ENCODE measurements around the gene BMPR1A. TPM values are rescaled to one million over a fixed set of nuclear protein-coding genes. Genes with fewer than 3 reads are reported as not detected.

The BMPR1A gene
- total and polyA plus RNA-seq, 9 of the 15 experiments (the other 6 are each of a cell fraction or from before 2014, with no cell fraction given): 1.6 to 17.5 (median 9.1) TPM

DNA sequence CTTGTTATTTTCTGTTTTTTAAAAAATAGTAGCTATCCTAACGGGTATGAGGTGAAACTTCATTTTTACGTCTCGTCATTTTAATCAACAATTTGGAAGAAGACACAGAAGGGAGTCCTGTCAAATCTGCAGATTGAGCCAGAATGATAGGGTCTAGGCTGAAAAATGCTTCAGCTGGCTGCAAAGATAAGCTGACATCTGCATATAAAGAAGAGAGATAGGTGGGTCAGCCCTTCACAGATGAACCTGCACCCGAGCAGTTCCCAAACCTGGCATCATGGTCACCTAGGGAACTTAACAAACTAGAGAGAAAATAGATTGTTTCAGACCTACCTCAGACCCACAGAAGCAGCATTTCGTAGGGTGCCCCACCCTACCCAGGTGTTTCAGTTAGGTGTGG is 35.2 kb upstream of the BMPR1A start (continued):
- TF ChIP-seq, protein P1, sequence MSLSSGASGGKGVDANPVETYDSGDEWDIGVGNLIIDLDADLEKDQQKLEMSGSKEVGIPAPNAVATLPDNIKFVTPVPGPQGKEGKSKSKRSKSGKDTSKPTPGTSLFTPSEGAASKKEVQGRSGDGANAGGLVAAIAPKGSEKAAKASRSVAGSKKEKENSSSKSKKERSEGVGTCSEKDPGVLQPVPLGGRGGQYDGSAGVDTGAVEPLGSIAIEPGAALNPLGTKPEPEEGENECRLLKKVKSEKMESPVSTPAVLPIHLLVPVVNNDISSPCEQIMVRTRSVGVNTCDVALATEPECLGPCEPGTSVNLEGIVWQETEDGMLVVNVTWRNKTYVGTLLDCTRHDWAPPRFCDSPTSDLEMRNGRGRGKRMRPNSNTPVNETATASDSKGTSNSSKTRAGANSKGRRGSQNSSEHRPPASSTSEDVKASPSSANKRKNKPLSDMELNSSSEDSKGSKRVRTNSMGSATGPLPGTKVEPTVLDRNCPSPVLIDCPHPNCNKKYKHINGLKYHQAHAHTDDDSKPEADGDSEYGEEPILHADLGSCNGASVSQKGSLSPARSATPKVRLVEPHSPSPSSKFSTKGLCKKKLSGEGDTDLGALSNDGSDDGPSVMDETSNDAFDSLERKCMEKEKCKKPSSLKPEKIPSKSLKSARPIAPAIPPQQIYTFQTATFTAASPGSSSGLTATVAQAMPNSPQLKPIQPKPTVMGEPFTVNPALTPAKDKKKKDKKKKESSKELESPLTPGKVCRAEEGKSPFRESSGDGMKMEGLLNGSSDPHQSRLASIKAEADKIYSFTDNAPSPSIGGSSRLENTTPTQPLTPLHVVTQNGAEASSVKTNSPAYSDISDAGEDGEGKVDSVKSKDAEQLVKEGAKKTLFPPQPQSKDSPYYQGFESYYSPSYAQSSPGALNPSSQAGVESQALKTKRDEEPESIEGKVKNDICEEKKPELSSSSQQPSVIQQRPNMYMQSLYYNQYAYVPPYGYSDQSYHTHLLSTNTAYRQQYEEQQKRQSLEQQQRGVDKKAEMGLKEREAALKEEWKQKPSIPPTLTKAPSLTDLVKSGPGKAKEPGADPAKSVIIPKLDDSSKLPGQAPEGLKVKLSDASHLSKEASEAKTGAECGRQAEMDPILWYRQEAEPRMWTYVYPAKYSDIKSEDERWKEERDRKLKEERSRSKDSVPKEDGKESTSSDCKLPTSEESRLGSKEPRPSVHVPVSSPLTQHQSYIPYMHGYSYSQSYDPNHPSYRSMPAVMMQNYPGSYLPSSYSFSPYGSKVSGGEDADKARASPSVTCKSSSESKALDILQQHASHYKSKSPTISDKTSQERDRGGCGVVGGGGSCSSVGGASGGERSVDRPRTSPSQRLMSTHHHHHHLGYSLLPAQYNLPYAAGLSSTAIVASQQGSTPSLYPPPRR (CRISPR knock-in tag; IDR thresholded peaks at IDR 0.05; ENCODE audit: borderline replicate concordance): no peak
- TF ChIP-seq, protein P2, sequence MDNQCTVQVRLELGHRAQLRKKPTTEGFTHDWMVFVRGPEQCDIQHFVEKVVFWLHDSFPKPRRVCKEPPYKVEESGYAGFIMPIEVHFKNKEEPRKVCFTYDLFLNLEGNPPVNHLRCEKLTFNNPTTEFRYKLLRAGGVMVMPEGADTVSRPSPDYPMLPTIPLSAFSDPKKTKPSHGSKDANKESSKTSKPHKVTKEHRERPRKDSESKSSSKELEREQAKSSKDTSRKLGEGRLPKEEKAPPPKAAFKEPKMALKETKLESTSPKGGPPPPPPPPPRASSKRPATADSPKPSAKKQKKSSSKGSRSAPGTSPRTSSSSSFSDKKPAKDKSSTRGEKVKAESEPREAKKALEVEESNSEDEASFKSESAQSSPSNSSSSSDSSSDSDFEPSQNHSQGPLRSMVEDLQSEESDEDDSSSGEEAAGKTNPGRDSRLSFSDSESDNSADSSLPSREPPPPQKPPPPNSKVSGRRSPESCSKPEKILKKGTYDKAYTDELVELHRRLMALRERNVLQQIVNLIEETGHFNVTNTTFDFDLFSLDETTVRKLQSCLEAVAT (IDR thresholded peaks at IDR 0.05): no peak
- TF ChIP-seq MAZ (CRISPR knock-in tag; conservative IDR thresholded peaks at IDR 0.05 in 1 of 2, IDR thresholded peaks at IDR 0.05 in 1 of 2) (no peak), ARID1B (IDR thresholded peaks at IDR 0.05) (peak; percentile 80), XRCC4 (IDR thresholded peaks at IDR 0.05; ENCODE audit: extremely low read depth, insufficient read depth, insufficient read length) (no peak), IRF2 (CRISPR knock-in tag; IDR thresholded peaks at IDR 0.05) (no peak), MTF1 (CRISPR knock-in tag; IDR thresholded peaks at IDR 0.05; ENCODE audit: borderline replicate concordance) (no peak), ELF1 (tag; IDR thresholded peaks at IDR 0.05) (no peak)
- TF ChIP-seq, protein P3, sequence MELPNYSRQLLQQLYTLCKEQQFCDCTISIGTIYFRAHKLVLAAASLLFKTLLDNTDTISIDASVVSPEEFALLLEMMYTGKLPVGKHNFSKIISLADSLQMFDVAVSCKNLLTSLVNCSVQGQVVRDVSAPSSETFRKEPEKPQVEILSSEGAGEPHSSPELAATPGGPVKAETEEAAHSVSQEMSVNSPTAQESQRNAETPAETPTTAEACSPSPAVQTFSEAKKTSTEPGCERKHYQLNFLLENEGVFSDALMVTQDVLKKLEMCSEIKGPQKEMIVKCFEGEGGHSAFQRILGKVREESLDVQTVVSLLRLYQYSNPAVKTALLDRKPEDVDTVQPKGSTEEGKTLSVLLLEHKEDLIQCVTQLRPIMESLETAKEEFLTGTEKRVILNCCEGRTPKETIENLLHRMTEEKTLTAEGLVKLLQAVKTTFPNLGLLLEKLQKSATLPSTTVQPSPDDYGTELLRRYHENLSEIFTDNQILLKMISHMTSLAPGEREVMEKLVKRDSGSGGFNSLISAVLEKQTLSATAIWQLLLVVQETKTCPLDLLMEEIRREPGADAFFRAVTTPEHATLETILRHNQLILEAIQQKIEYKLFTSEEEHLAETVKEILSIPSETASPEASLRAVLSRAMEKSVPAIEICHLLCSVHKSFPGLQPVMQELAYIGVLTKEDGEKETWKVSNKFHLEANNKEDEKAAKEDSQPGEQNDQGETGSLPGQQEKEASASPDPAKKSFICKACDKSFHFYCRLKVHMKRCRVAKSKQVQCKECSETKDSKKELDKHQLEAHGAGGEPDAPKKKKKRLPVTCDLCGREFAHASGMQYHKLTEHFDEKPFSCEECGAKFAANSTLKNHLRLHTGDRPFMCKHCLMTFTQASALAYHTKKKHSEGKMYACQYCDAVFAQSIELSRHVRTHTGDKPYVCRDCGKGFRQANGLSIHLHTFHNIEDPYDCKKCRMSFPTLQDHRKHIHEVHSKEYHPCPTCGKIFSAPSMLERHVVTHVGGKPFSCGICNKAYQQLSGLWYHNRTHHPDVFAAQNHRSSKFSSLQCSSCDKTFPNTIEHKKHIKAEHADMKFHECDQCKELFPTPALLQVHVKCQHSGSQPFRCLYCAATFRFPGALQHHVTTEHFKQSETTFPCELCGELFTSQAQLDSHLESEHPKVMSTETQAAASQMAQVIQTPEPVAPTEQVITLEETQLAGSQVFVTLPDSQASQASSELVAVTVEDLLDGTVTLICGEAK (IDR thresholded peaks at IDR 0.05): no peak
- TF ChIP-seq, protein P3 (CRISPR knock-in tag; IDR thresholded peaks at IDR 0.05): no peak
- TF ChIP-seq, protein P4, sequence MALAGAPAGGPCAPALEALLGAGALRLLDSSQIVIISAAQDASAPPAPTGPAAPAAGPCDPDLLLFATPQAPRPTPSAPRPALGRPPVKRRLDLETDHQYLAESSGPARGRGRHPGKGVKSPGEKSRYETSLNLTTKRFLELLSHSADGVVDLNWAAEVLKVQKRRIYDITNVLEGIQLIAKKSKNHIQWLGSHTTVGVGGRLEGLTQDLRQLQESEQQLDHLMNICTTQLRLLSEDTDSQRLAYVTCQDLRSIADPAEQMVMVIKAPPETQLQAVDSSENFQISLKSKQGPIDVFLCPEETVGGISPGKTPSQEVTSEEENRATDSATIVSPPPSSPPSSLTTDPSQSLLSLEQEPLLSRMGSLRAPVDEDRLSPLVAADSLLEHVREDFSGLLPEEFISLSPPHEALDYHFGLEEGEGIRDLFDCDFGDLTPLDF (CRISPR knock-in tag; IDR thresholded peaks at IDR 0.05): no peak

All from K562 (cell line).